Thyroid gland (tissue), 4 donors: ENCODE measurements around the gene CUL1.

Source experiments
- POLR2A ChIP-seq, 2 donors: fragments of 450-650 bp; IDR thresholded peaks; one replicate each; pipeline ENCODE4 v1.6.1; 2017; ENCODE audit warnings: antibody characterized with exemption in 2 of 2, mild to moderate bottlenecking in 2 of 2, moderate library complexity in 1 of 2
- TF ChIP-seq, protein P1 (sequence below), 6 experiments: fragments of 200-600 bp in 3 of 6; fragments of 450-650 bp in 3 of 6; sonication (generic) in 3 of 6; IDR thresholded peaks; one replicate each; pipeline ENCODE4 v1.5.1; 2016 to 2019; ENCODE audit warnings: antibody characterized with exemption in 6 of 6, mild to moderate bottlenecking in 2 of 6, inconsistent platforms in 1 of 6, moderate library complexity in 1 of 6

DNA sequence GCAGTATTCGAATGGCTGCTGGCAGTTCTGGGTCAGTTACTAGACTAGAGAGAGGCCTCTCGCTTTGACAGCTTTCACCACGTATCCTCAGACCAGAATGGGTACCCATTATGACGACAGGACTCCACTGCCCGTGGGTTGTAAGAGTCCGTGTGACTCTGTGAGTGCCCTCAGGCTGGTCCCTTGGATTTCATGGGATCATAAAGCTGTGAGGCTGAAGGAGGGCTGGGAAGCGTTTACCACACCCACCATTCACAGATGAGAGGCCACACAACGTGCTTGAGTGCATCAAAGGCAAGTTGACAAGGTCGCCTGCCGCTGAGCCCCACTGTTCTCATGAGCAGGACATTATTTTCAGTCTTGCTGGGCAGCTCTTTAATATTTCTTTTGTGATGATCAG lies 98.1 kb downstream of the CUL1 start:
- TF ChIP-seq, protein P1, sequence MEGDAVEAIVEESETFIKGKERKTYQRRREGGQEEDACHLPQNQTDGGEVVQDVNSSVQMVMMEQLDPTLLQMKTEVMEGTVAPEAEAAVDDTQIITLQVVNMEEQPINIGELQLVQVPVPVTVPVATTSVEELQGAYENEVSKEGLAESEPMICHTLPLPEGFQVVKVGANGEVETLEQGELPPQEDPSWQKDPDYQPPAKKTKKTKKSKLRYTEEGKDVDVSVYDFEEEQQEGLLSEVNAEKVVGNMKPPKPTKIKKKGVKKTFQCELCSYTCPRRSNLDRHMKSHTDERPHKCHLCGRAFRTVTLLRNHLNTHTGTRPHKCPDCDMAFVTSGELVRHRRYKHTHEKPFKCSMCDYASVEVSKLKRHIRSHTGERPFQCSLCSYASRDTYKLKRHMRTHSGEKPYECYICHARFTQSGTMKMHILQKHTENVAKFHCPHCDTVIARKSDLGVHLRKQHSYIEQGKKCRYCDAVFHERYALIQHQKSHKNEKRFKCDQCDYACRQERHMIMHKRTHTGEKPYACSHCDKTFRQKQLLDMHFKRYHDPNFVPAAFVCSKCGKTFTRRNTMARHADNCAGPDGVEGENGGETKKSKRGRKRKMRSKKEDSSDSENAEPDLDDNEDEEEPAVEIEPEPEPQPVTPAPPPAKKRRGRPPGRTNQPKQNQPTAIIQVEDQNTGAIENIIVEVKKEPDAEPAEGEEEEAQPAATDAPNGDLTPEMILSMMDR (IDR thresholded peaks at IDR 0.05) = no peak
- TF ChIP-seq POLR2A (IDR thresholded peaks at IDR 0.05) = no peak
